Panc1 (cell line): ENCODE measurements around the gene AEBP1. TPM values are rescaled to one million over a fixed set of nuclear protein-coding genes. Genes with fewer than 3 reads are reported as not detected.

Experiments
- ATAC-seq: fragments of 200-7000 bp; cut with Tn5 transposase; 2 replicates; pipeline ENCODE4 v1.9.1; 2020; ENCODE audit warnings: mild to moderate bottlenecking, moderate library complexity
- BruUV-seq: library from RNA; stranded (reverse); fragments of 400-500 nt; replicated peaks from 2 replicates; lab custom pipeline; 2021; lab: Mats Ljungman, UMichigan
- CTCF ChIA-PET: fragments of 300-600 bp; sonication (Branson Sonifier 250); formaldehyde crosslinking; loops from one replicate; lab custom pipeline; 2022; ENCODE audit warnings: antibody characterized with exemption; lab: Charles Lee
- POLR2A ChIA-PET: fragments of 300-600 bp; sonication (Branson Sonifier 250); formaldehyde crosslinking; loops from one replicate; lab custom pipeline; 2022; ENCODE audit warnings: antibody characterized with exemption; lab: Charles Lee
- DNase-seq: peaks from one replicate; pipeline ENCODE4 v3.0.0-alpha.2; 2010; ENCODE audit warnings: low read depth, low spot score
- H3K27ac ChIP-seq: 2 replicates; pipeline ENCODE4 v1.5.1; 2011; ENCODE audit warnings: mild to moderate bottlenecking, low read length, inconsistent platforms
- H3K27me3 ChIP-seq: fragments of 200-500 bp; sonication (Bioruptor generic); 2 replicates; pipeline ENCODE4 v1.6.0; 2014; ENCODE audit warnings: low read length, inconsistent platforms; ENCODE audit not compliant: control insufficient read depth, insufficient read depth
- H3K36me3 ChIP-seq: fragments of 200-500 bp; sonication (Bioruptor generic); 2 replicates; pipeline ENCODE4 v1.5.1; 2014; ENCODE audit warnings: inconsistent platforms, mild to moderate bottlenecking, low read length, moderate library complexity; ENCODE audit not compliant: control insufficient read depth, insufficient read depth
- H3K4me1 ChIP-seq: 2 replicates; pipeline ENCODE4 v1.5.1; 2011; ENCODE audit warnings: inconsistent platforms, mild to moderate bottlenecking, low read length, moderate library complexity; ENCODE audit not compliant: control insufficient read depth, insufficient read depth
- H3K4me3 ChIP-seq, 2 experiments: 2 replicates each; pipeline ENCODE4 v1.5.1; 2011 to 2012; ENCODE audit warnings: low read depth in 2 of 2, low read length in 2 of 2, mild to moderate bottlenecking in 2 of 2, inconsistent platforms in 1 of 2, moderate library complexity in 1 of 2
- H3K9me3 ChIP-seq: fragments of 200-500 bp; sonication (Bioruptor generic); 2 replicates; pipeline ENCODE4 v1.5.1; 2014; ENCODE audit warnings: low read depth, mild to moderate bottlenecking, inconsistent platforms, low read length, moderate library complexity; ENCODE audit not compliant: control insufficient read depth, insufficient read depth
- POLR2AphosphoS5 ChIP-seq: IDR thresholded peaks from 2 replicates; pipeline ENCODE4 v1.6.1; 2012; ENCODE audit warnings: mild to moderate bottlenecking, low read depth, low read length, moderate library complexity
- REST ChIP-seq, 2 experiments: IDR thresholded peaks; 2 replicates each; pipeline ENCODE4 v1.6.1; 2011 to 2012; ENCODE audit warnings: low read depth in 2 of 2, control low read depth in 1 of 2, low read length in 1 of 2, mild to moderate bottlenecking in 1 of 2, moderate library complexity in 1 of 2; ENCODE audit not compliant: insufficient read depth in 1 of 2
- SIN3A ChIP-seq: IDR thresholded peaks from 2 replicates; pipeline ENCODE4 v1.6.1; 2012; ENCODE audit warnings: low read depth, mild to moderate bottlenecking, low read length, moderate library complexity, borderline replicate concordance; ENCODE audit not compliant: insufficient read depth
- TCF7L2 ChIP-seq: IDR thresholded peaks from 2 replicates; pipeline ENCODE4 v1.6.1; 2011; ENCODE audit warnings: mild to moderate bottlenecking, low read depth, low read length, inconsistent platforms
- in situ Hi-C: cut with HindIII; loops from 2 replicates; pipeline ENCODE4 v1.10.0; 2016; ENCODE audit warnings: low sequenced_read_pairs, low pct_unique_long_range_greater_than_20kb
- intact Hi-C: fragments of 100-400 bp; cut with micrococcal nuclease; formaldehyde crosslinking; loops from one replicate; pipeline ENCODE4 v1.10.0; 2022; ENCODE audit not compliant: unreplicated experiment
- total RNA-seq: library from RNA; stranded (reverse); gene quantifications from one replicate; pipeline ENCODE4 v1.2.1, GENCODE V29; 2021; ENCODE audit not compliant: unreplicated experiment
- TF ChIP-seq, protein P1 (sequence below): fragments of 450-650 bp; IDR thresholded peaks from 2 replicates; pipeline ENCODE4 v1.5.1; 2017; ENCODE audit warnings: mild to moderate bottlenecking

Gene AEBP1
- total RNA-seq, 1 experiment from 2014 or later = 0.62 TPM

DNA sequence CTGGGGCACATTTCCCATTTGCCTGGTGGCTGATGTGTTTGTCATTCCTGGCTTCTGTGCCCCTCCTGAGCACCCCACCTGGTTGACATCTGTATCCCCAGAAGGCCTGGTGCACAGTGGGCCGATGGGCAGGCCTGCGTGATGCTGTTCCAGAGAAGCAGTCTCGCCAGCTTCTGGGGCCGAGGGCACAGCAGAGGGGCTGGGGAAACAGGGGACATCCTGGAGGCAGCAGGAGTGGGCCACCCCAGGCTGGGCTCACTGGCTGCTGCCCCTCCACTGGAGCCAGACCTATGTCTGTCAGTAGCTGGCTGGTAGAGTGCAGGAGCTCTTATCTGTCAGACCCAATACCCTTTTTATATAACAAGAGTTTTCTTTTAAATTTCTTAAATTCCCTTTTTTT, 37.9 kb downstream of the AEBP1 start:
- DNase-seq (no peak), ATAC-seq (no peak)
- no peak for TF ChIP-seq POLR2AphosphoS5
- no peak for TF ChIP-seq SIN3A
- no peak for TF ChIP-seq TCF7L2
- TF ChIP-seq, protein P1, sequence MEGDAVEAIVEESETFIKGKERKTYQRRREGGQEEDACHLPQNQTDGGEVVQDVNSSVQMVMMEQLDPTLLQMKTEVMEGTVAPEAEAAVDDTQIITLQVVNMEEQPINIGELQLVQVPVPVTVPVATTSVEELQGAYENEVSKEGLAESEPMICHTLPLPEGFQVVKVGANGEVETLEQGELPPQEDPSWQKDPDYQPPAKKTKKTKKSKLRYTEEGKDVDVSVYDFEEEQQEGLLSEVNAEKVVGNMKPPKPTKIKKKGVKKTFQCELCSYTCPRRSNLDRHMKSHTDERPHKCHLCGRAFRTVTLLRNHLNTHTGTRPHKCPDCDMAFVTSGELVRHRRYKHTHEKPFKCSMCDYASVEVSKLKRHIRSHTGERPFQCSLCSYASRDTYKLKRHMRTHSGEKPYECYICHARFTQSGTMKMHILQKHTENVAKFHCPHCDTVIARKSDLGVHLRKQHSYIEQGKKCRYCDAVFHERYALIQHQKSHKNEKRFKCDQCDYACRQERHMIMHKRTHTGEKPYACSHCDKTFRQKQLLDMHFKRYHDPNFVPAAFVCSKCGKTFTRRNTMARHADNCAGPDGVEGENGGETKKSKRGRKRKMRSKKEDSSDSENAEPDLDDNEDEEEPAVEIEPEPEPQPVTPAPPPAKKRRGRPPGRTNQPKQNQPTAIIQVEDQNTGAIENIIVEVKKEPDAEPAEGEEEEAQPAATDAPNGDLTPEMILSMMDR = no peak
- no peak for TF ChIP-seq REST (IDR thresholded peaks at IDR 0.05; ENCODE audit: insufficient read depth in 1 of 2, low read depth in 2 of 2, low read length in 1 of 2)
- in situ Hi-C loops (no loop called here), intact Hi-C loops (no loop called here)
- CTCF ChIA-PET = interaction anchor here (0.5 to 1.1 kb wide), 3 partner anchors 18 to 157 kb away, joined by 3 read pairs; no protein-coding TSS in a partner anchor
- no TSS peak for BruUV-seq
- POLR2A ChIA-PET = no interaction called here
- Histone ChIP-seq H3K4me3 (no peak overlapping the region), H3K27ac (no peak overlapping the region), H3K27me3 (no peaks in the 10 kb centered on the region), H3K4me1 (no peaks in the 10 kb centered on the region), H3K36me3 (no peaks in the 10 kb centered on the region), H3K9me3 (no peaks in the 10 kb centered on the region)

- ATAC-seq (no peak), DNase-seq (no peak)
- Histone ChIP-seq H3K9me3 (no peaks in the 10 kb centered on the region), H3K4me3 (no peak overlapping the region), H3K27ac (no peak overlapping the region), H3K4me1 (no peaks in the 10 kb centered on the region), H3K36me3 (no peaks in the 10 kb centered on the region), H3K27me3 (no peaks in the 10 kb centered on the region)
- intact Hi-C loops (no loop called here), in situ Hi-C loops (no loop called here)
- CTCF ChIA-PET = no interaction called here
- no TSS peak for BruUV-seq
- POLR2A ChIA-PET = no interaction called here
- TF ChIP-seq TCF7L2 = no peak
- no peak for TF ChIP-seq SIN3A
- TF ChIP-seq POLR2AphosphoS5 = no peak
- no peak for TF ChIP-seq REST (IDR thresholded peaks at IDR 0.05; ENCODE audit: insufficient read depth in 1 of 2, low read depth in 2 of 2, low read length in 1 of 2)
- TF ChIP-seq, protein P1 = no peak
These were observed 39.6 kb downstream of the AEBP1 start for GRCh38 chr7:44143646-44144250.
